RPMI8226 (cell line): Measurements from ENCODE around the gene MZB1.
"Not testable (repeated sequence)": the region's sequence is repeated elsewhere in the genome, so short reads cannot be mapped to it uniquely, and the experiment has no call there.

Source experiments
- DNase-seq: peaks from one replicate; pipeline ENCODE4 v3.0.0-alpha.2; 2015

Gene MZB1

GRCh38 chr5:139391570-139392323 is 2.0 kb upstream of the MZB1 start:
- peak; percentile 66 for DNase-seq

DNA sequence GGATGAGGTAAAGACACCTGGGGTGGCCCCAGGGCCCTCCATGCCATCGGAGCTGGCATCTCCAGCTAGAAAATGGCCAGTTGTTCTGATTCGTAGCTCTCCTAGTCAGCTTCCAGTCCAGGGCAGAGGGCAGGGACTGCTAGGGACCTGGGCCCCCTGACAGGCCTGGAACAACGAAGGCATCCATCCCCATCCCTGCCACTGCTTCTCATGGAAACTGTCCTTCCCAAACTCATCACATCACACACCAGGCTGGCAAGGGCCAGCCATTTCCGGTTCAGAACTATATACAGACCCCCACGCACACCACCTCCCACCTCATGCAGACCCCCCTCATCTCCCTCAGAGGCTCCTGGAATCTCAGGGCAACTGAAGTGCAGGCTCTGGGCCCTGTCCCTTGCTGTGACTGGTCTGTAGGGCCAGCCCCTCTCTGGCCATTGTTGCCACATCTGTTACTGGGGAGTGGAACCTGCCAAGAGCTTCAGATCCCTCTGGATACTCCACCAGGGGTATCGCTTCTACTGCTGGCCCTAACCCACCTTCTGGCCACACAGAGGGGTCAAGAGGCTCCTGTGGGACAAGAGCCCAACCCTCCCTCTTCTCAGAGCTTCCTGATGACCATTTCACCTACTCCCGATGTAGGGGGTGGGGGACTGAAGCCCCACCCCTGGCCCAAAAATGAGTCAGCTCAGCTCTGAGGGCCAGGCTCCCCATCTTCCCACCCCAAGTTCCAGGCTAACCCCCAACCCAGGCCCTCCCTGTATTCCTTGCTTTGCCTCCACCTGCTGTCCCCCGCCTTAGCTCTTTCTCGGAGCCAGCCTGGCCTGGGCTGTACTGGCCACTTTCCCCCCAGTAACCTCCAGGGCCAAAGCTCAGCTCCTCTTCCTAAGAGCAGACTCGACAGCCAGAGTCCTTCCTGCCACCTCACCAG is 1.2 kb upstream of the MZB1 start:
- DNase-seq, result peak; percentile 25

DNA sequence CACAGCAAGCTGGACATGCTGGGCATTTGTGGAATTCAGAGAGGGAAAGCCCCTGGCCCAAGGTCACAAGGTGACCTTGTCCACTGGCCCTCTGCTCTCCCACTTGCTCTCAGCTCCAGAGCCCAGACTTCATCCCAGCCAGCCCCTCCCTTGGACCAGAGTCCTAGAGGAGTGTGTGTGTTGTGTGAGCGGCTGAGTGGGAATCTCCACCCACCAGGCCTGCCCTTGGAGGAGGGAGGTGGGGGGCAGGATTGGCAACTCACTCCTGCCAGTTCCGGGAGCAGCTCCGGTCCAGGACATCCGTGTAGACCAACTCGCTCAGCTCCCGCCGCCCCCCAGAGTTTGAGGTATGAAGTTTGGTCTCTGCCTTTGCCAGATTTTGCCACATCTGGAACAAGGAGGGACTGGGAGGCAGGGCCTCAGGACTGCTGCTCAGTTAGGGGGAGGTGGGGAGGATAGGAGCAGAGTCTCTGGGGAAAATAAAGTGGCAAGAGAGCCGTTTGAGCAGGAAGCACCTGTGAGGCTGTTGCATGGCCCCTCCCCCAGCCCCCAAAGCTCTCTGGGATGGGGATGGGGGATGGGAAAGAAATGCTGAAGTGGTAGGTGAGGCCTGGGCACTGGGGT is 1.4 kb downstream of the MZB1 start:
- DNase-seq, result peak; percentile 86

GRCh38 chr5:139387611-139388197 is 2.0 kb downstream of the MZB1 start:
- DNase-seq, result peak; percentile 37

DNA sequence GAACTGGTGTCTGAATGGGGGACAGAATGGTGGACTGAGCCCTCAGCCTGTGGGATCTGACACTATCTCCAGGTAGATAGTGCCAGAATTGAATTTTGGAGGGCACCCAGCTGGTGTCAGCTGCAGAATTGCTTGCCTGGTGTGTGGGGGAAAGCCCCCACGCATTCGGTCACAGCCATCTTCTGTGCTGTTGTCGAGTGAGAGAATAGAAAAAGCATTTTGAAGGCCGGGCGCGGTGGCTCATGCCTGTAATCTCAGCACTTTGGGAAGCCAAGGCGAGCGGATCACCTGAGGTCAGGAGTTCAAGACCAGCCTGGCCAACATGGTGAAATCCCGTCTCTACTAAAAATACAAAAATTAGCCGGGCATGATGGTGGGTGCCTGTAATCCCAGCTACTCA is 2.8 kb downstream of the MZB1 start:
- DNase-seq, result not testable (repeated sequence)

DNA sequence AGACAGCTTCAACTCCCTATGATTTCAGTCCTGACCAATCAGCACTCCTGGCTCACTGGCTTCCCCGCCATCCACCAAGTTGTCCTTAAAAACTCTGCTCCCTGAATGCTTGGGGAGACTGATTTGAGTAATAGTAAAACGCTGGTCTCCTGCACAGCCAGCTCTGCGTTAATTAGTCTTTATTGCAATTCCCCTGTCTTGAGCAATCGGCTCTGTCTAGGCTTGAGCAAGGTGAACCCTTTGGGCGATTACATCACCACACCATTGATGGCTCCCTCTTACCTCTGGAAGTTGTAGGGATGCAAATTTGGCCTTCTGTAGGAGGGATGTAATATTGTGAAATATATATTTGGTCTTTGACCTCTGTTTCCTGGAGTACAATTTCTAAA is 3.7 kb downstream of the MZB1 start:
- peak; percentile 28 for DNase-seq

- DNase-seq, result peak; percentile 76
Measured at GRCh38 chr5:139385061-139386049, 4.4 kb downstream of the MZB1 start.

- peak; percentile 43 for DNase-seq
Measured at GRCh38 chr5:139384591-139385051, 5.1 kb downstream of the MZB1 start.

- DNase-seq, result peak; percentile 37
Measured at GRCh38 chr5:139383993-139384590, 5.6 kb downstream of the MZB1 start.

GRCh38 chr5:139383275-139383992 is 6.3 kb downstream of the MZB1 start, which contains the start of gene SLC23A1:
SLC23A1 (minus strand) TSS chr5:139383297; CDS start chr5:139383253, 44 bp downstream.
- DNase-seq, result peak; percentile 50

- DNase-seq, result peak; percentile 24
Measured at GRCh38 chr5:139382807-139383206, 6.9 kb downstream of the MZB1 start.

GRCh38 chr5:139381837-139382761 is 7.6 kb downstream of the MZB1 start:
- DNase-seq, result peak; percentile 28

- DNase-seq, result no peak
Measured at GRCh38 chr5:139379626-139380449, 9.9 kb downstream of the MZB1 start.

- DNase-seq, result no peak
Measured at GRCh38 chr5:139378941-139379361, 10.8 kb downstream of the MZB1 start.

DNA sequence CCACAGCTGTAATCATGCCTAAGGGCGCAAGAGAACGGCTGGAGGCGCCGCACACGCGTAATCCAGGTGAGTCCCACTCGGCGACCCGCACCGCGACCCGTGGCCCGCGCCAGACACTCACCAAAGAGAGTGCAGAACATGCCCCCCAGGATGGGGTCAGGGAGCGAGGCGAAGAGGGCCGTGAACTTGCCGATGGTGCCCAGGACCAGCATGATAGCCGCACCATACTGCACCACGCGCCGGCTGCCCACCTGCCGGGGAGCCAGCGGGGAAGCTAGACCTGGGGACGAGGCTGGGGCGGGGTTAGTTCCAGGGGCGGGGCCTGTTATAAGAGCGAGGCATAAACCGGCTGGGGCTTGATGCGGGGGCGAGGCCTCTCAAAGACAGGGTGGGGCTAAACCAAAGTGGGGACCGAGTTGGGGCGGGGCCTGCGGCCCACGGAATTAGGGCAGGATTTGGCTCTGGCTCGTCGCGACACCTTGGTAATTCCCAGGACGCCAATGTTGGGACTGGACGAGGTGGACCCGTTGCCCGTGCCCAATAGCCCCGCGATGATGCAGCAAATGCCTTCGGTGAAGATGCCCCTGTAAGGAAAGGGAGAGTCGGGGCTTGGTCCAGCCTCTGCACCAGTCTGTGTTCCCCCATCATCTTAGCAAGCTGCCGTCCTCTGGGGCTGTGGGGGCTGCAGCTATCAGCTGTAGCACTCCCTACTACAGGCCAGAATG is 11.4 kb downstream of the MZB1 start:
- DNase-seq, result no peak

- DNase-seq, result no peak
Measured at GRCh38 chr5:139377226-139377625, 12.5 kb downstream of the MZB1 start.

DNA sequence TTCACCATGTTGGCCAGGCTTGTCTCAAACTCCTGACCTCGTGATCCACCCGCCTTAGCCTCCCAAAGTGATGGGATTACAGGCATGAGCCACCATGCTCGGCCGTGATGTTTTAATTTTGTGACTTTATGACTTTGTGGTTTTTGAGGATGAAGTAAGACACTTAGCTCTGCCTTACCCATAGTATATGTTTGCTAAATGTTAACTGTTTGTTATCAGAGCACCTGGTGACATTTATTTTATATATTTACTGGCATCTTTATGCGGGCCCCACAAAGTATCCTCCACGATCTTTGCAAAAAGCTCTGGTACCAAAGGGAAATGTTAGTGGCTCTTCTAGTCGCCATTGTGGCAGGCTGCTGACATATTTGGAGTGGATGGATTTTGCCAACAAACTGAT is 13.3 kb downstream of the MZB1 start:
- no peak for DNase-seq

GRCh38 chr5:139374909-139375308 is 14.8 kb downstream of the MZB1 start:
- no peak for DNase-seq
